GM19238 (cell line): ENCODE measurements around the gene DTNB.
"Not testable (repeated sequence)": the region's sequence is repeated elsewhere in the genome, so short reads cannot be mapped to it uniquely, and the experiment has no call there.

Source experiments
- DNase-seq: peaks from one replicate; pipeline ENCODE4 v3.0.0; 2011; ENCODE audit warnings: low spot score; ENCODE audit not compliant: insufficient read length

DTNB gene

GRCh38 chr2:25632396-25632795, 41.0 kb downstream of the DTNB start:
- no peak for DNase-seq

GRCh38 chr2:25624635-25625034, 48.7 kb downstream of the DTNB start:
- no peak for DNase-seq

GRCh38 chr2:25623361-25623760, 50.0 kb downstream of the DTNB start:
- no peak for DNase-seq

- DNase-seq = no peak
Observed at GRCh38 chr2:25620711-25621110, 52.7 kb downstream of the DTNB start.

- no peak for DNase-seq
Observed at GRCh38 chr2:25620077-25620476, 53.3 kb downstream of the DTNB start.

- DNase-seq = no peak
Observed at GRCh38 chr2:25619185-25619584, 54.2 kb downstream of the DTNB start.

- DNase-seq = no peak
Observed at GRCh38 chr2:25618676-25619075, 54.7 kb downstream of the DTNB start.

- no peak for DNase-seq
Observed at GRCh38 chr2:25617948-25618646, 55.3 kb downstream of the DTNB start.

GRCh38 chr2:25615920-25616319, 57.5 kb downstream of the DTNB start:
- no peak for DNase-seq

GRCh38 chr2:25615386-25615785, 58.0 kb downstream of the DTNB start:
- DNase-seq = no peak

GRCh38 chr2:25614711-25615110, 58.7 kb downstream of the DTNB start:
- DNase-seq = no peak

- DNase-seq = no peak
Observed at GRCh38 chr2:25608718-25609117, 64.7 kb downstream of the DTNB start.

- DNase-seq = no peak
Observed at GRCh38 chr2:25606892-25607291, 66.5 kb downstream of the DTNB start.

- DNase-seq = no peak
Observed at GRCh38 chr2:25602333-25602723, 71.0 kb downstream of the DTNB start.

- DNase-seq = not testable (repeated sequence)
Observed at GRCh38 chr2:25601711-25602332, 71.6 kb downstream of the DTNB start.

- DNase-seq = no peak
Observed at GRCh38 chr2:25598911-25599310, 74.5 kb downstream of the DTNB start.

GRCh38 chr2:25598332-25598731, 75.0 kb downstream of the DTNB start:
- no peak for DNase-seq

- no peak for DNase-seq
Observed at GRCh38 chr2:25597881-25598280, 75.5 kb downstream of the DTNB start.

GRCh38 chr2:25596516-25597244, 76.7 kb downstream of the DTNB start:
- DNase-seq = no peak

GRCh38 chr2:25595393-25595792, 78.0 kb downstream of the DTNB start:
- no peak for DNase-seq

- DNase-seq = no peak
Observed at GRCh38 chr2:25594991-25595390, 78.4 kb downstream of the DTNB start.

- DNase-seq = no peak
Observed at GRCh38 chr2:25592766-25593292, 80.5 kb downstream of the DTNB start.
